Measurements from ENCODE around the gene GLDC. TPM values are rescaled to one million over a fixed set of nuclear protein-coding genes. Genes with fewer than 3 reads are reported as not detected.

Gene GLDC
- total and polyA plus RNA-seq, 10 of the 15 experiments (the other 5 are each of a cell fraction or from before 2014, with no cell fraction given): 33.1 to 165 (median 114) TPM

- TF ChIP-seq IRF5 (IDR thresholded peaks at IDR 0.05; ENCODE audit: borderline replicate concordance) (no peak), RB1 (IDR thresholded peaks at IDR 0.05; ENCODE audit: borderline replicate concordance) (no peak), PRDM15 (CRISPR knock-in tag; IDR thresholded peaks at IDR 0.05) (no peak), ZNF384 (IDR thresholded peaks at IDR 0.05; ENCODE audit: borderline replicate concordance, low read depth, low read length) (no peak), CHD2 (IDR thresholded peaks at IDR 0.05; ENCODE audit: borderline replicate concordance, low read depth, low read length) (no peak), POU2F2 (IDR thresholded peaks at IDR 0.05; ENCODE audit: borderline replicate concordance, low read depth, low read length) (no peak), TBL1XR1 (IDR thresholded peaks at IDR 0.05; ENCODE audit: low read depth, low read length) (peak; percentile 68; the same call in 1 of the 2 replicates), E4F1 (IDR thresholded peaks at IDR 0.05; ENCODE audit: borderline replicate concordance, partially characterized antibody) (no peak), CUX1 (IDR thresholded peaks at IDR 0.05; ENCODE audit: insufficient replicate concordance, low read depth, low read length) (no peak), CBX5 (IDR thresholded peaks at IDR 0.05; ENCODE audit: low read depth) (no peak), SMC3 (IDR thresholded peaks at IDR 0.05; ENCODE audit: borderline replicate concordance, low read length) (no peak)
Measured at GRCh38 chr9:6689893-6690674, 44.6 kb upstream of the GLDC start (continued).

Measured in GM12878 (cell line).